ENCODE measurements around the gene CMTM8.
A peak's percentile ranks its signal among the peaks of the same experiment; 100 is the strongest.

CMTM8 gene

GRCh38 chr3:32392536-32393302 is 154.2 kb downstream of the CMTM8 start:
- no peak for TF ChIP-seq CTCF (IDR thresholded peaks at IDR 0.05; ENCODE audit: extremely low read depth, insufficient read depth, missing control alignments)
- DNase-seq (ENCODE audit: low spot score) = peak; percentile 22
- in situ Hi-C loops (cut with MboI; ENCODE audit: low pct_unique_long_range_greater_than_20kb, low sequenced_read_pairs, unreplicated experiment) = no loop called here

GRCh38 chr3:32395496-32395895 is 157.0 kb downstream of the CMTM8 start:
- no peak for DNase-seq (ENCODE audit: low spot score)
- no peak for TF ChIP-seq CTCF (IDR thresholded peaks at IDR 0.05; ENCODE audit: extremely low read depth, insufficient read depth, missing control alignments)
- in situ Hi-C loops (cut with MboI; ENCODE audit: low pct_unique_long_range_greater_than_20kb, low sequenced_read_pairs, unreplicated experiment) = no loop called here

- no peak for DNase-seq (ENCODE audit: low spot score)
- TF ChIP-seq CTCF (IDR thresholded peaks at IDR 0.05; ENCODE audit: extremely low read depth, insufficient read depth, missing control alignments) = no peak
- in situ Hi-C loops (cut with MboI; ENCODE audit: low pct_unique_long_range_greater_than_20kb, low sequenced_read_pairs, unreplicated experiment) = no loop called here
Observed at GRCh38 chr3:32397941-32398340, 159.5 kb downstream of the CMTM8 start.

- in situ Hi-C loops (cut with MboI; ENCODE audit: low pct_unique_long_range_greater_than_20kb, low sequenced_read_pairs, unreplicated experiment) = no loop called here
- no peak for DNase-seq (ENCODE audit: low spot score)
- no peak for TF ChIP-seq CTCF (IDR thresholded peaks at IDR 0.05; ENCODE audit: extremely low read depth, insufficient read depth, missing control alignments)
Observed at GRCh38 chr3:32398531-32398930, 160.1 kb downstream of the CMTM8 start.

GRCh38 chr3:32399030-32399620 is 160.6 kb downstream of the CMTM8 start:
- DNase-seq (ENCODE audit: low spot score) = peak; percentile 58
- in situ Hi-C loops (cut with MboI; ENCODE audit: low pct_unique_long_range_greater_than_20kb, low sequenced_read_pairs, unreplicated experiment) = no loop called here
- TF ChIP-seq CTCF (IDR thresholded peaks at IDR 0.05; ENCODE audit: extremely low read depth, insufficient read depth, missing control alignments) = peak; percentile 60

GRCh38 chr3:32401126-32401525 is 162.6 kb downstream of the CMTM8 start:
- no peak for DNase-seq (ENCODE audit: low spot score)
- TF ChIP-seq CTCF (IDR thresholded peaks at IDR 0.05; ENCODE audit: extremely low read depth, insufficient read depth, missing control alignments) = no peak
- in situ Hi-C loops (cut with MboI; ENCODE audit: low pct_unique_long_range_greater_than_20kb, low sequenced_read_pairs, unreplicated experiment) = no loop called here

All from GM13977 (cell line).